NCI-H748 (cell line): ENCODE results near the gene NFIX.

ENCODE experiments used
- DNase-seq: peaks from one replicate; lab custom pipeline; 2025; ENCODE audit not compliant: unreplicated experiment; lab: John Stamatoyannopoulos, UW

The NFIX gene

DNA sequence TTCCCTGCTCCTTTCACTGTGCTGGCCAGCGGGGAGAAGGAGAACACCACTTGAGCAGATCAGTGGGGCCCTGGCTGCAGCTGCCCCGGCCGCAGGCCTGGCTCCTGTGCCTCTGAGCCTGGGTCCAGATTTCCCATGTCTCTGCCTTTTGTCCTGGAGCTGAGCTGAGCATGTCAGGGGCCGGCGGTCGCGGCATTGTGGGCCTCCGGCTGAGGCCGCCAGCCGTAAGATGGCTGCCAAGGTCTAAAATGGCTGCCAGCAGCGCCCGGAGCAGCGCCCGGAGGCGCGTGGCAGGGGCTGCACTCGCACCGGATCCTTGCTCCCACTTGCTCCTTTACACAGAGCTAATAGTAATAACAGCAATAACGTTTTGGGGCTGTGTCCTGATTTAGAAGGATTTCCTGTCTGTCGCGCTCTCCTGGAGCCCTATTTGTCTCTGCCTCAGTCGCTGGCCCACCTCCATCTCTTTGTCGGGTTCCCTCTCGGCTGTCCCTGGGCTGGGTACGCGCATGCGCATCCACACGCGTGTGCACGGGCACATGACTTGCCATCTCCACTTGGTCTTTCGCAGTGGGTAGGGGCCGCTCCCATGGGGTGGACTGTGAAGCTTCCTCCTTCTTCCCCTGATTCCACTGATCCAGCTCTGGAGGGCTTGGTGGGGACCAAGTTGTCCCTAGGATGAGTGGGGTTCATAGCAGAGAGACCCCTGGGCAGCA lies 75.3 kb downstream of the NFIX start:
- no peak for DNase-seq

- no peak for DNase-seq
Measured at GRCh38 chr19:13071444-13072187, 76.3 kb downstream of the NFIX start.

DNA sequence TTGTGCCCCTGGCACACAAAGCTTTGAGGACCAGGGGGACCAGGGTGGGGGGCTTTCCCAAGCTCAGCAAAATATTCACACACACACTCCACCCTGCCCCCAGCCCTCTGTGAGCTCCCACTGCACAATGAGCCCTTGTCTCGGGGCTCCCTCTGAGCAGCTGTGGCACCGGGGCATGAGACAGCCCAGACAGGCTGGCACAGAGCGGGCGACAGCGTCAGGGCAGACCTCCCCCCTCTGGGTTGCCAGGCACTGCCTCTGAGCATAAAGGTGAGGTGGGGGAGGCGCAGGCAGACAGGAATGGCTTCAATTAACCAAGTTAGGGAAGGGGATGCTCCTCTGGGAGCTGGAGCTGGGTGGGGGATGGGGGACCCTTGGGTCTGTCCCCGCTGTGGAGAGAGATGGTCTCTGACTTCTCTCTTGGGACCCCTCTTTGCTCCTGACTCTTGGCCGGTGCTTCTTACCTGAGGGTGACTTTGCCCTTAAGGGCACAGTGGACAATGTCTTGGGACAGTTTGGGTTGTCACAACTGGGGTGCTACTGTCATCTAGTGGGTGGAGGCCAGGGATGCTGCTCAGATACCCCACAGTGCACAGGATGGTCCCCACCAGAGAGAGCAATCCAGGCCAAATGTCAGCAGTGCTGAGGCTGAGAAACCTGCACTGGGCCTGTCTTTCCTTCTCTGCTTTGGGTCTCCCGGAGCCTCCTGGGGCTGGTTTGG lies 77.1 kb downstream of the NFIX start:
- DNase-seq: no peak

DNA sequence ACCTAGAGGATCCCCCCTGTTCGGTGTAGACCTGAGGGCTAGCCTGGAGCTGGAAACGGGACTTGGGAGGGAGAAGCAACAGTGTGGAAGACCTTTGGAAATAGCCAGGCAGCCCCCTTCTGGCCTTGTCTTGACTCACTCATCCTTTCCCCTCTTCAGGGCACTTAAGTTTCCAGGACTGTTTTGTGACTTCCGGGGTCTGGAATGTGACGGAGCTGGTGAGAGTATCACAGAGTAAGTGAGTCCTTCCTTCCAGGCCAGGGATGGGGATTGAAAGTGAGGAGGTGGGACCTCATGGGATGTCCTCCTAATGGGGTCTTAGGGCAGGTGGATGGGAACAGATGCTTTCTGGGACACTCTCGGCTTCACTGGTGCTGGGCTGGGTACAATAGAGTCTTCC lies 78.0 kb downstream of the NFIX start:
- no peak for DNase-seq

DNA sequence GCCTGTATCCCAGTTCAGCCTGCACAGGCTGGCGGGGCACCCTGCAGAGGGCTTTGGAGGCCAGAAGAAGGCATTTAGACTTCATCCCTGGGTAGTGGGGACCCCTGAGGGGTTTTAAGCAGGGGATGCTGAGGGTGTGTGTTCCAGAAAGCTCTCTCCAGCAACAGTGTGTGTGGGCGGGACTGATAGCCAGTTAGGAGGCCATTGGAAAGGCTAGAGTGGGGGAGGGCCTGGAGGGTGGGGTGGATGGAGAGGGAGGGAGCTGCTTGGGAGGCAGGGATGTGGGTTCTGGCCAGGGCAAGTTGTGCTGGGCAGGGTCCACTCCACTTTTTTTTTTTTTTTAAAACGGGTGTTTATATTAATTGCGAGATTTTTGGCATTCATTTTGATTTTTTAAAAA lies 79.1 kb downstream of the NFIX start:
- DNase-seq: no peak

DNA sequence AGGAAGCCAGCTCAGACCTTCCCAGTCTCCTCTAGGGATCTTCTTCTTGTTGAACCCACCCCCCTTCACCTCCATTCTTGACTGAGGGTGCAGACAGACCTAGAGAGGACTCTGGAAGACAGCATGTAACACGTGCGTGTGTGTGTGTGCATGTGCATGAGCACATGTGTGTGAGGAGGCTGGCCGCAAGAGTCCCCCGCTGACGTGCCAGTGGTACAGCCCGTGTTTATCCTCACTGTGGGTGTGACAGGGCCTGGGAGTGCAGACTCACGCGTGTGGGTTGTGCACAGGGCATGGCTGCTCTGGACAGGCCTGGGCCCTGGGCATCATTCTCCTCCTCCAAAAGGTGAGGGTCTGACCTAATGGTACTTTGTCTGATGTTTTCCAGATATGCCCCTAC lies 81.0 kb downstream of the NFIX start:
- DNase-seq: no peak

GRCh38 chr19:13076787-13077186 lies 81.5 kb downstream of the NFIX start:
- DNase-seq: no peak

DNA sequence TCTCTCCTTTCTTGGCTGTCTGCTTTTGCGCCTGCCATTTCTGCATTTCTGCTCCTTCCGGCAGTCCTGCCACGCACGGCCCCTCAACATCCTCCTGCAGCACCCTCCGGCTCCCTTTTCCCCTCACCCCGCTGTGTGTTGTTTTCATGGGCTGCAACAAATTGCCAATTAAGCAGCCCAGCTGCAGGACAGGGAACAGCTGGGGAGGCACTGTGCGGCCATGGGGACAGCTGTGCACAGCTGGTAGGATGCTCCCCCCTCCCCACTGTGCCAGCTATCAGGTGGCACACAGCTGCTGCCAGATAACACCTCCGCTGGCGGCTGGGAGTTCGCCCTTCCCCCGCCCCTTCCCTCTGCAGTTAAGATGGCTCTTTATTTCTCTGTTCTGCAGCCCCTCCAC lies 82.0 kb downstream of the NFIX start:
- DNase-seq: no peak

GRCh38 chr19:13078381-13078780 lies 83.1 kb downstream of the NFIX start:
- no peak for DNase-seq

DNA sequence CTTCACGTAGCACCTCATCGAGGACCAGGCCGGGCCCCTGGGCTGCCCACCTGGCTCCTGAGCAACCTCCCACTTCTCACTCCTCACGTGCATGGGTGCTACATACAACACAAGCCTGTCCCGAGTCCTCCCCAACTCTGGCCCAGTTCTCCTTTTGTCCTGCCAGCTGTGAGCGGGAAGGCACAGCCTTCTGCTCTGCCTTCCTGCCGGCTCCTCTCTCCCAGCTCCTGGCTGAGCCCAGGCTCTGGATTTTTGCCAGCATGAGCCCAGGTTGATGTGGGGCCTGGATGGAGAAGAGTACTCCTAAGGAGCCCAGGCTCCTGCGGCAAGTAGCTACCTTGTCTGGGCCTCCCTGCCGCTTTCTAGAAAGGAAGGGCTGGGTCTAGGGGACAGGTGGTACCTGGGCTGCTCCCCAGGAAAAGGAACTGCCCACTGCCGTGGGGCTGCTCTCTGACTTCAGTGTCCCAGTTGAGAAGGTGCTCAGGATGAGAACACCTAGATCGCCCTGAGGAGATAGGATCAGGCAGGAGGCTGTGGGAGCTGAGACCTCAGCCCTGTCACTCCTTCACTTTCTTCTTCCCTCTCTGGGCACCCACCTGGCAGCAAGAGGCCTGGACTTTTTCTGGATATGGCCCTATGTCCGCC lies 83.7 kb downstream of the NFIX start:
- DNase-seq: no peak

DNA sequence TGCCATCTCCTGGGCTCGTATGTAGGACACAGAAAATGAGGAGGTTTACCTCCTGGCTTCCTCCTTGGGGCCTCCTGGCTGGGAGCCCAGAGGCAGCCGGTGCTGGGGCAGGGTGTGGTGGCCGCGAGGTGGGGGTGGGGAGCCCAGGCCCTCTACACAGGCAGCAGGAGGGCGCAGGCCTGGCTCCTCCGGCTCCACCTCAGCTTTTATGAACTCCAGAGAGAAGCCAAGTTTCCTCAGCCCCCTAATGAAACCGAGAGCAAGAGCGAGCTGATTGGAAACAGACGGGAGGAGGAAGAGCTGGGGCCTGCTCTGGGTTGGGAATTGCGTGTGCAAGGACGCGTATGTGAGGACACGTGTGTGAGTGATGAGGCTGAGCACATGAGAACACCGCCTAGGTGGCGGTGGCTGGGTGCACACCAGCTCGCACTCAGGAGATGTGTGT lies 84.3 kb downstream of the NFIX start:
- DNase-seq: no peak

DNA sequence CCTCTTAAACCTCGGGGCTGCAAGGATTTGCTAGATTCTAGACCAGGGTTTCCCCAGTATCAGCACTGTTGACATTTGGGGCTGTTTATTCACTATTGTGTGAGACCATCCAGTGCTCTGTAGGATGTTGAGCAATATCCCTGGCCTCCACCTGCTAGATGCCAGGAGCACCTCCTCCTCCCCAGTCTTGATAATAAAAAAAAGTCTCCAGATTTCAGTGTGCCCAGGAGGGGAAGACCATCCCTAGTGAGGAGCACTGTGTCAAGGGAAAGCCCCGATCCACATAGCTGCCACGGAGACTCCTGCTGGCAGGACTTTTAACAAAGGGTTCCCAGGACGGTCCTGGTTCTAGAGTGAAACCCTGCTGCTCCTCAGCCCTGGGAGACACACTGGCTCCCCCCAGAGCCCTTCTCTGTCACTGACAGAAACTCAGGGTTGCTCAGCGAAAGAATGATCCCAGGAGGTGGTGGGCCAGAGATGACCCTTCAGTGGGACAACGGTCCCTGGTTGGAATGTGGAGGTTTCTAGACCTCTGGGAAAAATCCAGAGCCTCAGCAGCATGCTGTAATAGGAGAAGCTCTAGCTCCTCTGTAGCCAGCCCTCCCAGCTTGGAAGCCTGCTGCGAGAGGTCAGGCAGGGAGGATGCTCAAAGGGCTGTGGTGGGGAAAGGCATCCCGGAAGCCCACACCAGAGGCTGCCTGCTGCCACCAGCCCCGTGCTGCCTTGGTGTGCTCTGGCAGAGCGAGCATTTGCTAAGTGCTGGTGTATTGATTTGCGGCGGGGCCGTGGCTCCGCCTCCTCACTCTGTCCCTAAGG lies 87.1 kb downstream of the NFIX start:
- no peak for DNase-seq

- no peak for DNase-seq
Measured at GRCh38 chr19:13083008-13083404, 87.7 kb downstream of the NFIX start.

- DNase-seq: no peak
Measured at GRCh38 chr19:13083627-13084026, 88.4 kb downstream of the NFIX start.

- no peak for DNase-seq
Measured at GRCh38 chr19:13085666-13086065, 90.4 kb downstream of the NFIX start.

DNA sequence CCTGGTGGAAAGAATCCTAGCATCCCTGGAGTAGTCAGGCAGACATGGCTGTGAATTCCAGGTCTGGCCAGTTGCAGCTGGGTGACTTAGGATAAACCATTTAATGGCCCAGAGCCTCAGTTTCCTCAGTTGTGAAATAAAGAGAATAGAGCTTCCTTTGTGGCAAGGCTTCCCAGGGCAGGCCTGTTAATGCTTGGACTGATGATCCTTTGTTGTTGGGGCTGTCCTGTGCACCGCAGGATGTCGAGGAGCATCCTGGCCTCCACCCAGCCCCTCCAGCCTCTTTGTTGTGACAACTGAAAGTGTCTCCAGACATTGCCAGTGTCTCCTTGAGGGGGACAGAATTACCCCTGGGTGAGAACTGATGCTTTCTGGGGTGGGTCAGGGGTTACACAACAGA lies 91.1 kb downstream of the NFIX start:
- DNase-seq: no peak

GRCh38 chr19:13087295-13087694 lies 92.0 kb downstream of the NFIX start:
- DNase-seq: no peak

DNA sequence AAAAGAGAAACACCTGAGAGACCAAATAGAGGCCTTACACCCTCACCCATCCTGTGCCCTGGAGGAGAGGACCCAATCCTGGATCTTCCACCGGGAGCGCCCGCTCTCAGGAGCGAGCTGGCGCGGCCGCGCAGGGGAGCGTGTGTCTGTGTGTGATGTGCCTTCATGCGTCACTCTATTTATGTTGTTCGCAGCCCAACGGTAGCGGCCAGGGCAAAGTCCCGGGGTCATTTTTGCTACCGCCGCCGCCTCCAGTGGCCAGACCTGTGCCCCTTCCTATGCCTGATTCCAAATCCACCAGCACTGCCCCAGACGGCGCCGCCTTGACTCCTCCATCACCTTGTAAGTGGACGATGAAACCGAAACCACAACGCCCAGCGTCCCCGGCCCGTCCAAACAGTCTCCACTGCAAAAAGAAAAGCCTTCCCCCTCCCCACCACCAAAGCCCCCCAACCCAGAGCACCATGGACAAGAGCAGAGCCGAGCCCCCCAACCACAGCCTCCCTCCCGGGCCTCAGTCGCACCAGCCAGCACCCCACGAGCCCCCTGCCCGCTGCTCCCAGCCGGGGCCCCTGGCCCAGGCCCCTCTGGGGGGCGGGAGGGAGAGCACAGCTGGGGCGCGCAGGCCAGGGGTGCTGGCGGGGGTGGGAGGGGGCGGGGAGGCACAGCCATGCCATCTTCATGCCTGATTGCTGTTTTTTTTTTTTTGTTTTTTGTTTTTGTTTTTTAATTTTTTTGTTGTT lies 92.7 kb downstream of the NFIX start:
- no peak for DNase-seq

DNA sequence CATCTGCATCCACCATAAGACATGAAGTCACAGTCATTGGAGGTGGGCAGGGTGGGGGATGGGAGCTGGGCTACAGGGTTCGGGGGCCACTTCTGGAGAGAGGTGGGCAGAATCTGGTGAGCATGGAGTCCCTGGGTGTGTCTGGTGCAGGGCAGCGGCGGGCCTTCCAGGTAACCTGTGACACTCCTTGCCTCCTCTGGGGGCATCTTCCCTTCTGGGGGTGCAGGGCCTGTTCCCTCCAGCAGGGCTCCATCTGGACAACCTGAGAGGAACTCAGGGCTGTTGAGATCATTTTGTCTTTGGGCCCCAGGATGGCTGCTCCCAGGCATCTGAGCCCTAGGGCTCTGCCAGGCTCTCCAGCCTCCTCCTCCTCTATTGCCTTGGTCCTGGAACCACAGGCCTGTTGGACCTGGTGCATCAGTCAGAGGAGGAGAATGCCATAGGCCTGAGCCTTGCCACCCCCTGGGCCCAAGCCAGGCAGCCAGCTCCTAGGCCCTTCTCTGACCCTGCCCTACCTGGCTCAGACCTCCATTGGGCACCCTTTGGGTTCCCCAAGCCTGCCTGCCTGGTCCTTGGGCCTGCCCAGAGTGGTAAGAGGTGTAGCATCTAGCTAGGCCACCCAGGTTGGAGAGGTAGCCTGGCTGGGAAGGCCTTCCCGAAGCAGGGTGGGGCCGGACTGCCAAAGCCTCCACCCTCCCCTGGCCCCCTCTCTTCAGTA lies 94.0 kb downstream of the NFIX start:
- no peak for DNase-seq
